Activated T-cell treated with anti-CD3 and anti-CD28 coated beads, Interleukin-2, amount 50 U/mL, for 24 hours (primary cell): ENCODE measurements around the gene ZNF716.
"Not testable (repeated sequence)": the region's sequence is repeated elsewhere in the genome, so short reads cannot be mapped to it uniquely, and the experiment has no call there.

ENCODE experiments used
- DNase-seq: peaks from one replicate; pipeline ENCODE4 v3.0.0-alpha.2; 2020
- H3K27ac Mint-ChIP-seq: 2 replicates; pipeline ENCODE4 v1.8.0; 2020; ENCODE audit warnings: mild to moderate bottlenecking, mixed read lengths
- H3K27me3 Mint-ChIP-seq: 2 replicates; pipeline ENCODE4 v1.8.0; 2020; ENCODE audit warnings: mixed read lengths
- H3K36me3 Mint-ChIP-seq: 2 replicates; pipeline ENCODE4 v1.8.0; 2020; ENCODE audit warnings: low read depth, mixed read lengths
- H3K4me1 Mint-ChIP-seq: 2 replicates; pipeline ENCODE4 v1.8.0; 2020; ENCODE audit warnings: low read depth, mixed read lengths
- H3K4me3 Mint-ChIP-seq: 2 replicates; pipeline ENCODE4 v1.8.0; 2020; ENCODE audit warnings: mild to moderate bottlenecking, moderate library complexity, mixed read lengths
- H3K9me3 Mint-ChIP-seq: 2 replicates; pipeline ENCODE4 v1.8.0; 2020; ENCODE audit warnings: mixed read lengths

The ZNF716 gene

DNA sequence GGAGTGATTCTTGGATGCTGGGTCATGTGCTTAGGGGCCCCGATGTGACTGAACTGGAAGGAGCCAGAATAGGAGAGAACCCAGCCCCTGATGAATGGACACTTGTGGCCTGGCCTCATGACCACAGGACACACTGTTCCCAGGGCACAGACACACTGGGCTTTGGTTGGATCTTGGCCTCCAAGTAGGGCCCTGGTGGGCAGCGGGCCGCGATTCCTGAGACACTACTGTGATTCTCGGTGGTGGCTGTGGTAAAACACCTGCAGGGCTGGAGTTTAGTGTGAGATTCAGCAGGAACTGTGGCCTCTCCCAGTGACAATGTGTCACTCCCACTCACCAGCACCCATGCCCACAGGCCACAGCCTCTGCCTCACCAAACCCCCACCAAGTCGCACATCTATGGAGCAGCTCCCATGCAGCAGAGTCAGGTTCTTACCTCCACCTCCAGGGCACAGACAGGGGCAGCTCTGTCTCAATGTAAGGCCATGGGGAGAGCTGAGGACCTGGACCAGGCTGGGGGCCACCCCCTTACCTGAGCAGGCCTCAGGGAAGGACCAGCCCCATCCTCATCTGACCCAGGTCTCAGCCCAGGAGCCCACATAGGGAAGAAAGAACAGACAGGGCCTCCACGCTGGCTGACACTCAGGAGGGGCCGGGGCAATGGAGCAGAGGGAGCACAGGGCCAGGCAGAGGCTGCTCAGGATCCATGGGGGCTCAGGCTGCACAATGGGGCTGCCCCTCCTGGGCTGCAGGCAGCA lies 33.2 kb upstream of the ZNF716 start:
- no peak for DNase-seq
- Mint-ChIP-seq H3K36me3 (no peaks in the 10 kb centered on the region), H3K4me1 (no peaks in the 10 kb centered on the region), H3K27me3 (no peaks in the 10 kb centered on the region), H3K27ac (no peak overlapping the region), H3K4me3 (no peak overlapping the region), H3K9me3 (peaks cover 7% of the 10 kb centered on the region)

DNA sequence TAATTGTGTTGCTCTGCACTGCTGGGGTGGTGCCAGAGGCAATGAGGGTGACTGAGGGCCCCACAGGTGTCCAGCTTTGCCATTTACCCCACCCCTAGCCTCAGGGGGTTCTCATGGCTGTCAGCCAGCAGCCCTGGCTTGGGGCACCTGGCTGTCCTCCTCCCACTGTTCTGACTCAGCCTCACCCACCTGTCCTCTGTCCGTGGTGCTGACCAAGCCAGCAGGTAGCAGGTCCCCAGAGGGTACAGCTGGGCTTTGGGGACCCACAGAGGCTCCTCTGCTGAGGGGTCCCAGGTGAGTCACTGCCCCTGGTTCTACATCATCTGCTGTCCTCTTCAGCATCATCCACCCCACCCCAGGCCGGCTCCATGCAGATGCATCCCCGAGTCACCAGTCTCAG lies 32.2 kb upstream of the ZNF716 start:
- Mint-ChIP-seq H3K27ac (no peak overlapping the region), H3K36me3 (no peaks in the 10 kb centered on the region), H3K9me3 (peaks cover 8% of the 10 kb centered on the region), H3K4me3 (no peak overlapping the region), H3K27me3 (no peaks in the 10 kb centered on the region), H3K4me1 (no peaks in the 10 kb centered on the region)
- DNase-seq: no peak

DNA sequence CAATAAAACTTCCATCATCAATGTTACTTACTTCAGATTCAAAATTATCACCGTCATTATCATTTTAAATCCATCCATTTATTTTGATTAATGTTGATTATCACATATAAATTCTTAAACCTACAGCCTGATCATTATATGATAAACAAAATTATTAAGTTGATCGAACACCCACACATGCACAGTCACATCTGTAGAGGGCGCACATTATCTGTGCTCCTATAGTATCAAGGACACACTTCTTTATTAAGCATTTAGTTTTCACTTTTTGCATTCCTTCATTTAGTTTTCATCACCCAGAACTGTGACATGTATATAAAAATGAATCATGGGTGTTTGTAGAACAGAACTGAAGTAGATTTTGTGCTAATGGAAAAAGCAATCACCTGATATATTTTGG lies 26.2 kb upstream of the ZNF716 start:
- H3K36me3 Mint-ChIP-seq: no peaks in the 10 kb centered on the region
- no peaks in the 10 kb centered on the region for H3K4me1 Mint-ChIP-seq
- peaks cover 16% of the 10 kb centered on the region for H3K9me3 Mint-ChIP-seq
- H3K4me3 Mint-ChIP-seq: no peak overlapping the region
- H3K27me3 Mint-ChIP-seq: no peaks in the 10 kb centered on the region
- no peak for DNase-seq
- no peak overlapping the region for H3K27ac Mint-ChIP-seq

DNA sequence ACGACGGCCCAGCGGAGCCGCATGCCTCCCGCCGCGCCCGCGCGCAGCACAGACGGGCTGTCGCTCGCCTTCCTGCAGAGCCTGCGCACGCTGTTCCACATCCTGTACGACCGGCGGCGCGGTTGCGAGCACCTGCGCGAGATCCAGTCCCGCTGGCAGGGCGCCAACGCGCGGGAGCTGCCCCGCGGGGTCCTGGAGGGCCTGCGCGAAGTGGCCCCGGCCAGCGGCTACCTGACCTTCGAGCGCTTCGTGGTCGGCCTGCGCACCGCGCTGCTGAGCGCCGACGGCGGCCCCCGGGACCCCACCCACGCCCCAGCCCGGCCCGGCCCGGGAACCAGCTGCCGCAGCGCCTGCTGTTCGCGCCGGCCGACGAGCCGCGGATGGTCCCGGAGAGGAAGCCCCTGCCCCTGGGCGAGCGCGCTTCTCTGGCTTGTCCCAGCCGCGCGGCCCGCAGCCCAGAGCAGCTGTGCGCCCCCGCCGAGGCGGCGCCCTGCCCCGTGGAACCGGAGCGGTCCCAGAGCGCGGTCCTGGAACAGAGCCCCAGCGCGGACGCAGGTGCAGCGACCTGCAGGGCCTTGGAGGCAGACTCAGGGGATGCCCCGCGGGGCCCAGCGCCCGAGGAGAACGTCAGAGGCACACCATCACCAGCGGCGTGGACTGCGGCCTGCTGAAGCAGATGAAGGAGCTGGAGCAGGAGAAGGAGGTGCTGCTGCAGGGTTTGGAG lies 25.3 kb upstream of the ZNF716 start:
- Mint-ChIP-seq H3K4me3 (no peak overlapping the region), H3K27ac (no peak overlapping the region), H3K27me3 (no peaks in the 10 kb centered on the region), H3K36me3 (no peaks in the 10 kb centered on the region), H3K4me1 (no peaks in the 10 kb centered on the region), H3K9me3 (peaks cover 18% of the 10 kb centered on the region)
- no peak for DNase-seq

DNA sequence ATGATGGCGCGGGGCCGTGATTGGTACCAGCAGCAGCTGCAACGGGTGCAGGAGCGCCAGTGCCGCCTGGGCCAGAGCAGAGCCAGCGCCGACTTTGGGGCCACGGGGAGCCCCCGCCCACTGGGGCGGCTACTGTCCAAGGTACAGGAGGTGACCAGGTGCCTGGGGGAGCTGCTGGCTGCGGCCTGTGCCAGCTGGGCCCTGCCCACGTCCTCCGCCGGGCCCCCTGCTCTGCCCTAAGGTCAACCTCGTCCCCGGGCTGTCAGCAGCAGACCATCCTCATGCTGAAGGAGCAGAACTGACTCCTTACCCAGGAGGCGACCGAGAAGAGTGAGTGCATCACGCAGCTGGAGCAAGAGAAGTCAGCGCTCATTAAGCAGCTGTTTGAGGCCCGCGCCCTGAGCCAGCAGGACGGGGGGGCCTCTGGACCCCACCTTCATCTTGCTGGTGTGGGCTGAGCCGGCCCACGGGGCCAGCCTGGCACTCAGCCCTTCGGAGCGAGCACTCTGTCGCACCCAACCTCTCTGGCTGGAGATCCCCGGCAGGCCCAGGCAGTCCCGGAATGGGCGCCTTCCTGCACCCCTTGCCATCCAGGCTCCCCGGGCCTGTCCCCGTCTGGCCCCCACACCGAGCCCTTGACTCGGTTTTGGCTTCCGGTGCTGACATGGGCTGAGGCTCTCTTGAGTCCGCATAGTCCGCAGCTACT lies 24.6 kb upstream of the ZNF716 start:
- peaks cover 21% of the 10 kb centered on the region for H3K9me3 Mint-ChIP-seq
- no peak for DNase-seq
- no peaks in the 10 kb centered on the region for H3K4me1 Mint-ChIP-seq
- H3K4me3 Mint-ChIP-seq: no peak overlapping the region
- H3K36me3 Mint-ChIP-seq: no peaks in the 10 kb centered on the region
- no peak overlapping the region for H3K27ac Mint-ChIP-seq
- no peaks in the 10 kb centered on the region for H3K27me3 Mint-ChIP-seq

DNA sequence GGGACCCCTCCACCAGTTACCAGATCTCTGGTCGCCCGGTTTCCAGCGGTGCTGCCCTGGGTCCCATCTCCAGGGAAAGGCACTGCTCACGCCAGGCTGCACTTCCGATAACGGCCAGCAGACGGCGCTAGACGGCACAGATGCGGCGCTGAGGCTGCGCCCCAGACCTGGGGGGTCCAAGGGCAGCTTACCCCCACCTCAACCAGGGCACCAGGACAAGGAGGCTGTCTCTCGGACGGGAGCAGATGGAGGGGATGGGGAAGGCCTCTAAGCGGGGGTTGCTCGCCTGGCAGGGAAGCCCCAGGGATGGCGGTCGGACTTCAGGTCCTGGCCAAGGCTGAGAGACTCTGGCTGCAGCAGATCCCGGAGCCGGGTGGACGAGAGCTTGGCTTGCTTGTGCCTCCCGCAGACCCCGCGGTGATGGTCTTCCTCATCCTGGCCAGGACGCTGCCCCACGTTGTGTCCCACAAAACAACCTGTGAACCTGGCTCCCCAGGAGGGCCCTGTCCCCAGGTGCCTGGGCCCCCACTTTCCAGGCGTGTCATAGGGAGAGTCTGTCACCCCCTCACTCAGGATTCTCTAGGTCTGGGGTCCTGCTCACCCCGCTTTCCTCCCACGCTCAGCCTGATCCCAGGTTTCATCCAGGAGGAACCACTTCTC lies 23.9 kb upstream of the ZNF716 start:
- H3K4me1 Mint-ChIP-seq: no peaks in the 10 kb centered on the region
- no peak for DNase-seq
- H3K9me3 Mint-ChIP-seq: peaks cover 20% of the 10 kb centered on the region
- no peaks in the 10 kb centered on the region for H3K36me3 Mint-ChIP-seq
- no peaks in the 10 kb centered on the region for H3K27me3 Mint-ChIP-seq
- H3K4me3 Mint-ChIP-seq: no peak overlapping the region
- no peak overlapping the region for H3K27ac Mint-ChIP-seq

DNA sequence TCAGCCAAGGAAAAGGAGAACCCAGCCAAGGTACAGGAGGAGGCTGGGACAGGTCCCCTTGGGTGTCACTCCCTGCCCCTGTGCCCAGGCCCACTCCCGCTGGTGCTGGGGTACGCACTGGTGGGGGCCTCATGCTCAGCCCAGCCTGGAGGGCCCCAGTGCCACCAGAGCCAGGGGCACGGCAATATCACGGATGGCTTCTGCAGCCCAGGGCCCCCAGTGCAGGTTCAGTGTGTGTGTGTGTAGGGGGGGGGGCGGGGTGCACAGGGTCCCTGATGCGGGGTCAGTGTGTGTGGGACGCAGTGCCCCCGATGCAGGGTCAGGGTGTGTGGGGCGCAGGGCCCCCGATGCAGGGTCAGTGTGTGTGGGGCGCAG lies 23.4 kb upstream of the ZNF716 start:
- Mint-ChIP-seq H3K9me3 (peaks cover 19% of the 10 kb centered on the region), H3K36me3 (no peaks in the 10 kb centered on the region), H3K27me3 (no peaks in the 10 kb centered on the region), H3K27ac (no peak overlapping the region), H3K4me1 (no peaks in the 10 kb centered on the region), H3K4me3 (no peak overlapping the region)
- no peak for DNase-seq

DNA sequence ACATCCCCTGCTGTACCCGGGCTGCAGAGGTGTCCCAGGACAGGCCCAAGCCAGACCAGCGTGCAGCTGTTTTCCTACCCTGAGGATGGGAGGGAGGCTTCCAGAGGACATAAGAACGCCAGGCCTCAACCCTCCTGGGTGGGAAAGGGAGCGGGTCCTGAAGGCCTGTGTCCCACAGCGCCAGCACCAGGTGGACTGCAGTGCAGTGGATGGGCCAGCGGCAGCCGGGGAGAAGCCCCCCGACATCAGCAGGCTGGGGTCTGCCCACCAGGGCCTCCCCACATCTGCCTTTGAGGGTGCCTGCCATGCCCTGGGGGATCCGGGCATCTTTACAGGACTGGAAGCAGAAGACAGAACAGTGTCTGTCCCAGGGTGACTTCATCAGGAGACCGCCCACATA lies 22.8 kb upstream of the ZNF716 start:
- Mint-ChIP-seq H3K27ac (no peak overlapping the region), H3K9me3 (peaks cover 23% of the 10 kb centered on the region), H3K4me3 (no peak overlapping the region), H3K36me3 (no peaks in the 10 kb centered on the region), H3K4me1 (no peaks in the 10 kb centered on the region), H3K27me3 (no peaks in the 10 kb centered on the region)
- no peak for DNase-seq

DNA sequence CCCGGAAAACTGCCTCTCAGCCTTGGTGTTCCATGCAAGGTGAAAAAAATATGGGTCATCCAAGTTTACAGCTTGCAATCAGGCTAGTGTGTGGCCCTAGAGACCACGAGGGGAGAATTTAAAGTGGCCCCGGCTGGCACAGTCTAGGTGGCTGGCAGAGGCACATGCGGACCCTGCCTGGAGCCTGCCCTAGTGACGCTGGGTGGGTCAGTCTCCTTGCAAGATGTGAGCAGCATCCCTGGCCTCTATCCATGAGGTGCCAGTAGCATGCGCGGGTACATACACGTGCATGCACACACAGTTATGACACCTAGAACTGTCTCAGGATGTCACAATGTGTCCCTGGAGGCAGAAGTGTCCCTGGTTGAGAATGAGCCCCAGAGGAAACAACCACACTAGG lies 22.4 kb upstream of the ZNF716 start:
- H3K36me3 Mint-ChIP-seq: no peaks in the 10 kb centered on the region
- no peak overlapping the region for H3K4me3 Mint-ChIP-seq
- H3K27me3 Mint-ChIP-seq: no peaks in the 10 kb centered on the region
- DNase-seq: no peak
- H3K27ac Mint-ChIP-seq: no peak overlapping the region
- H3K9me3 Mint-ChIP-seq: peaks cover 26% of the 10 kb centered on the region
- no peaks in the 10 kb centered on the region for H3K4me1 Mint-ChIP-seq

DNA sequence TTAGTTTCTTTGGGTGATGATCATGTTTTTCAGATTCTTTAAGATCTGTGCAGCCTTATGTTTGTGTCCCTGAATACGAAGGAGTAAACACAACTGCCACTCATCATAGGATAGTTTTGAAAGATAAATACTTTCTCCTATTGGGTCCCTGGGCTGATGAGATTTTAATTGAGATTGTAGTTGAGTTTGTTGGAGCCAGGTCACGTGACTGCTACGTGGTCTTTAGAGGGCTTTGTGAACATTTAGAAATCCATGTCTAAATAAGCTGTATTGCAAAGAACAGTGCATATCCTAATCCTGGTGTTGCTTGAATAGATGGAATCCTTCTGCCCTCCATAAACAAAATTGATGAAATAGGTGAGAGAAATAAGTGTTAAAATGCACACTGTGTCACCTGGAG lies 17.4 kb upstream of the ZNF716 start:
- Mint-ChIP-seq H3K36me3 (no peaks in the 10 kb centered on the region), H3K9me3 (peaks cover 26% of the 10 kb centered on the region), H3K4me1 (no peaks in the 10 kb centered on the region), H3K27ac (no peak overlapping the region), H3K27me3 (no peaks in the 10 kb centered on the region), H3K4me3 (no peak overlapping the region)
- no peak for DNase-seq

DNA sequence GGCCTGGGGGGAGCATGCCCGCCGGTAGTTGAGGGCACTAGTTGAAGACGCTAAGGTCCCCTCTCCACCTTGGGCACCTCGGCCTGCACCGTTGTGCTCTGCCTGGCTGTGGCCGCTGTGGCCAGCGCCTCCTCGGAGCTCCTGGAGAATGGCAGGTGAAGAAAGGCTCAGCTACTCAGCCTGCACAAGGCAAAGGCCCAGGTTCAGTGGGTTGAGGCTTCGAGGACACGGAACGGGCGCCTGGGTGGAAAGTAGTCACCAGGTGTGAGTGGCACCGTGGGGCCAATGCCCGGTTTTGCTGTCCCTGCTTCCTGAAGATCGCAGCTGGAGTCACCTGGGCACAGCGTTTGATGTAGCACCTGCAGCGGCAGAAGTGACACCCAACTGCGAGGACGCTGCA lies 12.4 kb upstream of the ZNF716 start:
- no peaks in the 10 kb centered on the region for H3K36me3 Mint-ChIP-seq
- no peak for DNase-seq
- peaks cover 22% of the 10 kb centered on the region for H3K9me3 Mint-ChIP-seq
- no peak overlapping the region for H3K27ac Mint-ChIP-seq
- H3K4me1 Mint-ChIP-seq: no peaks in the 10 kb centered on the region
- no peak overlapping the region for H3K4me3 Mint-ChIP-seq
- H3K27me3 Mint-ChIP-seq: no peaks in the 10 kb centered on the region

DNA sequence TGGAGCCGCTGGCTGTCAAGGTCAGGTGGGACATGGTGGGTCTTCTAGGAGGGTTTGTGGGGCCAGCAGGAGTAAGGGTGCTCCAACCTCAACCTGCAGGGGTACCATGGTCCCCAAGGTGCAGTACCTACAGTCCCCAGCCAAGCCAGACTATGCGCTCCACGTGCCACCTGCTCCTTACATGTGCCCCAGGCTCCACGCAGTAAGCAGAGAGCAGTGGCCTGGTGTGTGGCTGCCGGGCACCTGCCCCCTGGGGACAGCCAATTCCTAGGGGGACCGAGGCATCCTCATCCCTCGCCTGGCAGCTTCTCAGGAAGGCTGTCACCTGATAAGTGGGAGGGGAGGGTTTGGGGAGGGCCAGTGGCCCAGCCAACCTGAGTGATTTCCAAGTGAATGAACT lies 11.7 kb upstream of the ZNF716 start:
- no peak overlapping the region for H3K4me3 Mint-ChIP-seq
- H3K4me1 Mint-ChIP-seq: no peaks in the 10 kb centered on the region
- no peak overlapping the region for H3K27ac Mint-ChIP-seq
- no peaks in the 10 kb centered on the region for H3K27me3 Mint-ChIP-seq
- no peaks in the 10 kb centered on the region for H3K36me3 Mint-ChIP-seq
- peaks cover 21% of the 10 kb centered on the region for H3K9me3 Mint-ChIP-seq
- DNase-seq: no peak

DNA sequence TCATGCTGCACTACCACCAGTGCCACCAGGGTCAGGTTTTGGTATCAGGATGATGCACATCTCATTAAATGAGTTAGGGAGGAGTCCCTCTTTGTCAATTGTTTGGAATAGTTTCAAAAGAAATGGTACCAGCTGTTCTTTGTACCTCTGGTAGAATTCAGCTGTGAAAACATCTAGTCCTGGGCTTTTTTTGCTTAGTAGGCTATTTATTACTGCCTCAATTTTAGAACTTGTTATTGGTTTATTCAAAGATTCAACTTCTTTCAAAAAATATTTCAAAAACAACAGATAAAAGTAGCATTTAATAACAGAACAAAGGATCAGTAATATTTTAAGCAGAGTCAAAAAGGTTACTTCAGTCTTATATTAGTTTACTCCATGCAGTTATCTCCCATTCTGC lies 6.4 kb upstream of the ZNF716 start:
- H3K27ac Mint-ChIP-seq: no peak overlapping the region
- no peaks in the 10 kb centered on the region for H3K36me3 Mint-ChIP-seq
- H3K9me3 Mint-ChIP-seq: peaks cover 28% of the 10 kb centered on the region
- no peak overlapping the region for H3K4me3 Mint-ChIP-seq
- no peaks in the 10 kb centered on the region for H3K4me1 Mint-ChIP-seq
- DNase-seq: no peak
- H3K27me3 Mint-ChIP-seq: no peaks in the 10 kb centered on the region

DNA sequence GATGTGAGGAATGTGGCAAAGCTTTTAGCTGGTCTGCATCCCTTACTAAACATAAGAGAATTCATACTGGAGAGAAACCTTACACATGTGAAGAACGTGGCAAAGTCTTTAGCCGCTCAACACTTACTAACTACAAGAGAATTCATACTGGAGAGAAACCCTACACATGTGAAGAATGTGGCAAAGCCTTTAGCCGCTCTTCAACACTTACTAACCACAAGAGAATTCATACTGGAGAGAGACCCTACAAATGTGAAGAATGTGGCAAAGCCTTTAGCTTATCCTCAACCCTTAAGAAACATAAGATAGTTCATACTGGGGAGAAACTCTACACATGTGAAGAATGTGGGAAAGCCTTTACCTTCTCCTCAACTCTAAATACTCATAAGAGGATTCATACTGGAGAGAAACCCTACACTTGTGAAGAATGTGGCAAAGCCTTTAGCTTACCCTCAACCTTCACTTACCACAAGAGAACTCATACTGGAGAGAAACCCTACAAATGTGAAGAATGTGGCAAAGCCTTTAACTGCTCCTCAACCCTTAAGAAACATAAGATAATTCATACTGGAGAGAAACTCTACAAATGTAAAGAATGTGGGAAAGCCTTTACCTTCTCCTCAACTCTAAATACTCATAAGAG lies 19.3 kb downstream of the ZNF716 start:
- not testable (repeated sequence) for H3K27ac Mint-ChIP-seq, H3K4me3 Mint-ChIP-seq, H3K4me1 Mint-ChIP-seq, H3K27me3 Mint-ChIP-seq, DNase-seq
- peaks cover 10% of the 10 kb centered on the region for H3K36me3 Mint-ChIP-seq
- peaks cover 43% of the 10 kb centered on the region for H3K9me3 Mint-ChIP-seq
